Measurements from ENCODE around the gene KLHL33.

GRCh38 chr14:20470603-20470901 is 34.6 kb upstream of the KLHL33 start:
- TF ChIP-seq MXI1 (conservative IDR thresholded peaks at IDR 0.05; ENCODE audit: poor library complexity, severe bottlenecking) (no peak), CTCF (IDR thresholded peaks at IDR 0.05; ENCODE audit: poor library complexity, severe bottlenecking) (no peak), RAD21 (conservative IDR thresholded peaks at IDR 0.05) (no peak), TAF1 (IDR thresholded peaks at IDR 0.05; ENCODE audit: low read depth) (no peak), POLR2AphosphoS5 (IDR thresholded peaks at IDR 0.05) (no peak)
- TF ChIP-seq, protein P1, sequence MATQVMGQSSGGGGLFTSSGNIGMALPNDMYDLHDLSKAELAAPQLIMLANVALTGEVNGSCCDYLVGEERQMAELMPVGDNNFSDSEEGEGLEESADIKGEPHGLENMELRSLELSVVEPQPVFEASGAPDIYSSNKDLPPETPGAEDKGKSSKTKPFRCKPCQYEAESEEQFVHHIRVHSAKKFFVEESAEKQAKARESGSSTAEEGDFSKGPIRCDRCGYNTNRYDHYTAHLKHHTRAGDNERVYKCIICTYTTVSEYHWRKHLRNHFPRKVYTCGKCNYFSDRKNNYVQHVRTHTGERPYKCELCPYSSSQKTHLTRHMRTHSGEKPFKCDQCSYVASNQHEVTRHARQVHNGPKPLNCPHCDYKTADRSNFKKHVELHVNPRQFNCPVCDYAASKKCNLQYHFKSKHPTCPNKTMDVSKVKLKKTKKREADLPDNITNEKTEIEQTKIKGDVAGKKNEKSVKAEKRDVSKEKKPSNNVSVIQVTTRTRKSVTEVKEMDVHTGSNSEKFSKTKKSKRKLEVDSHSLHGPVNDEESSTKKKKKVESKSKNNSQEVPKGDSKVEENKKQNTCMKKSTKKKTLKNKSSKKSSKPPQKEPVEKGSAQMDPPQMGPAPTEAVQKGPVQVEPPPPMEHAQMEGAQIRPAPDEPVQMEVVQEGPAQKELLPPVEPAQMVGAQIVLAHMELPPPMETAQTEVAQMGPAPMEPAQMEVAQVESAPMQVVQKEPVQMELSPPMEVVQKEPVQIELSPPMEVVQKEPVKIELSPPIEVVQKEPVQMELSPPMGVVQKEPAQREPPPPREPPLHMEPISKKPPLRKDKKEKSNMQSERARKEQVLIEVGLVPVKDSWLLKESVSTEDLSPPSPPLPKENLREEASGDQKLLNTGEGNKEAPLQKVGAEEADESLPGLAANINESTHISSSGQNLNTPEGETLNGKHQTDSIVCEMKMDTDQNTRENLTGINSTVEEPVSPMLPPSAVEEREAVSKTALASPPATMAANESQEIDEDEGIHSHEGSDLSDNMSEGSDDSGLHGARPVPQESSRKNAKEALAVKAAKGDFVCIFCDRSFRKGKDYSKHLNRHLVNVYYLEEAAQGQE (IDR thresholded peaks at IDR 0.05; ENCODE audit: borderline replicate concordance) = no peak

Data from neural cell (in vitro differentiated cells).